Measurements from ENCODE around the gene PDLIM3.
"Not testable (repeated sequence)": the region's sequence is repeated elsewhere in the genome, so short reads cannot be mapped to it uniquely, and the experiment has no call there.

GRCh38 chr4:185531654-185532053, 3.7 kb downstream of the PDLIM3 start:
- not testable (repeated sequence) for TF ChIP-seq CTCF (IDR thresholded peaks at IDR 0.05; ENCODE audit: insufficient read depth, low read length); GABPA (IDR thresholded peaks at IDR 0.05; ENCODE audit: low read depth); POLR2AphosphoS5 (IDR thresholded peaks at IDR 0.05; ENCODE audit: low read depth); REST (IDR thresholded peaks at IDR 0.05; ENCODE audit: insufficient replicate concordance, low read depth); SPI1 (IDR thresholded peaks at IDR 0.05; ENCODE audit: borderline replicate concordance, low read depth)
